Prostate gland (tissue), 2 donors: ENCODE results near the gene MCM3AP.

Source experiments
- CTCF ChIP-seq, 4 experiments: fragments of 200-600 bp in 2 of 4; fragments of 450-650 bp in 2 of 4; sonication (generic) in 2 of 4; IDR thresholded peaks; 1 replicate in 3 of 4; 2 replicates in 1 of 4; pipeline ENCODE4 v1.5.1; 2016 to 2019; ENCODE audit warnings: antibody characterized with exemption in 4 of 4, mild to moderate bottlenecking in 2 of 4, moderate library complexity in 2 of 4
- POLR2A ChIP-seq: fragments of 450-650 bp; IDR thresholded peaks from one replicate; pipeline ENCODE4 v1.6.1; 2016; ENCODE audit warnings: antibody characterized with exemption, mild to moderate bottlenecking

GRCh38 chr21:46264690-46265144, 20.7 kb downstream of the MCM3AP start:
- TF ChIP-seq CTCF (IDR thresholded peaks at IDR 0.05) (no peak), POLR2A (no peak)
